HepG2 (cell line): ENCODE measurements around the gene LTA4H. TPM values are rescaled to one million over a fixed set of nuclear protein-coding genes. Genes with fewer than 3 reads are reported as not detected.

ENCODE experiments used
- ATM ChIP-seq: fragments of 450-650 bp; IDR thresholded peaks from 2 replicates; pipeline ENCODE4 v1.7.1; 2017; ENCODE audit warnings: mild to moderate bottlenecking, borderline replicate concordance
- CC2D1A ChIP-seq: sonication (generic); formaldehyde crosslinking; IDR thresholded peaks from 2 replicates; pipeline ENCODE4 v1.8.1; 2023; ENCODE audit warnings: mild to moderate bottlenecking, missing genetic modification reagents
- EED ChIP-seq: sonication (generic); formaldehyde crosslinking; IDR thresholded peaks from 2 replicates; pipeline ENCODE4 v1.5.0; 2020; ENCODE audit warnings: mild to moderate bottlenecking, missing genetic modification reagents
- GABPA ChIP-seq, 2 experiments: IDR thresholded peaks; 2 replicates each; pipeline ENCODE4 v1.6.1; 2011 to 2016; ENCODE audit warnings: low read depth in 2 of 2, low read length in 1 of 2, missing biosample characterization in 1 of 2, missing genetic modification characterization in 1 of 2
- PITX1 ChIP-seq: sonication (generic); formaldehyde crosslinking; IDR thresholded peaks from 2 replicates; pipeline ENCODE4 v1.5.1; 2020; ENCODE audit warnings: mild to moderate bottlenecking, missing genetic modification reagents
- TEAD3 ChIP-seq: optimal IDR thresholded peaks from 2 replicates; pipeline ENCODE3; 2016; ENCODE audit warnings: borderline replicate concordance
- ZFP41 ChIP-seq: sonication (generic); formaldehyde crosslinking; IDR thresholded peaks from 2 replicates; pipeline ENCODE4 v1.4.0; 2020; ENCODE audit warnings: mild to moderate bottlenecking, missing genetic modification reagents, borderline replicate concordance
- ZFP90 ChIP-seq: sonication (generic); formaldehyde crosslinking; IDR thresholded peaks from 2 replicates; pipeline ENCODE4 v1.8.0; 2022; ENCODE audit warnings: missing genetic modification reagents, mild to moderate bottlenecking, inconsistent platforms, borderline replicate concordance
- ZNF343 ChIP-seq: sonication (generic); formaldehyde crosslinking; IDR thresholded peaks from 2 replicates; pipeline ENCODE4 v1.4.0; 2020; ENCODE audit warnings: mild to moderate bottlenecking, missing genetic modification reagents
- ZNF496 ChIP-seq: sonication (generic); formaldehyde crosslinking; IDR thresholded peaks from 2 replicates; pipeline ENCODE4 v1.8.1; 2023; ENCODE audit warnings: mild to moderate bottlenecking, moderate library complexity, missing genetic modification reagents; ENCODE audit not compliant: insufficient replicate concordance
- polyA plus RNA-seq, 8 experiments: library from polyadenylated mRNA; depleted of rRNA in 3 of 8; stranded (reverse) in 7 of 8; unstranded in 1 of 8; fragments of >200 nt; fragmentation: Illumina TruSeq in 4 of 8; extraction: Trizol in 4 of 8; gene quantifications; 2 replicates each; pipeline versions ENCODE4 v1.2.1 to v1.2.3, GENCODE V29; 2011 to 2016; ENCODE audit warnings: low read depth in 4 of 8, missing spikeins in 1 of 8, mixed read lengths in 1 of 8; ENCODE audit not compliant: insufficient read depth in 1 of 8
- total RNA-seq, 5 experiments: library from RNA; depleted of rRNA; stranded (reverse); fragments of >200 nt; fragmentation: Illumina TruSeq; extraction: Trizol; gene quantifications; 2 replicates each; pipeline ENCODE4 v1.2.3, GENCODE V29; 2016; ENCODE audit warnings: low read depth in 1 of 5
- TF ChIP-seq, protein P1 (sequence below): sonication (generic); formaldehyde crosslinking; IDR thresholded peaks from 2 replicates; pipeline ENCODE4 v1.5.0; 2020; ENCODE audit warnings: mild to moderate bottlenecking, missing genetic modification reagents, moderate library complexity
- TF ChIP-seq, protein P2 (sequence below): IDR thresholded peaks from 2 replicates; pipeline ENCODE4 v1.6.1; 2016; ENCODE audit warnings: missing biosample characterization, missing genetic modification reagents, low read depth
- TF ChIP-seq, protein P3 (sequence below): sonication (generic); formaldehyde crosslinking; IDR thresholded peaks from 2 replicates; pipeline ENCODE4 v1.5.0; 2020; ENCODE audit warnings: mild to moderate bottlenecking, missing genetic modification reagents
- TF ChIP-seq, protein P4 (sequence below): sonication (generic); formaldehyde crosslinking; IDR thresholded peaks from 2 replicates; pipeline ENCODE4 v1.5.0; 2020; ENCODE audit warnings: missing genetic modification reagents, mild to moderate bottlenecking, borderline replicate concordance
- TF ChIP-seq, protein P5 (sequence below): sonication (generic); formaldehyde crosslinking; IDR thresholded peaks from 2 replicates; pipeline ENCODE4 v1.4.0; 2020; ENCODE audit warnings: missing genetic modification reagents
- TF ChIP-seq, protein P6 (sequence below): sonication (generic); formaldehyde crosslinking; IDR thresholded peaks from 2 replicates; pipeline ENCODE4 v1.4.0; 2020; ENCODE audit warnings: missing genetic modification reagents

LTA4H gene
- total and polyA plus RNA-seq, 2 of the 13 experiments (the other 11 are each of a cell fraction or from before 2014, with no cell fraction given), result 87.5 to 90.4 TPM

DNA sequence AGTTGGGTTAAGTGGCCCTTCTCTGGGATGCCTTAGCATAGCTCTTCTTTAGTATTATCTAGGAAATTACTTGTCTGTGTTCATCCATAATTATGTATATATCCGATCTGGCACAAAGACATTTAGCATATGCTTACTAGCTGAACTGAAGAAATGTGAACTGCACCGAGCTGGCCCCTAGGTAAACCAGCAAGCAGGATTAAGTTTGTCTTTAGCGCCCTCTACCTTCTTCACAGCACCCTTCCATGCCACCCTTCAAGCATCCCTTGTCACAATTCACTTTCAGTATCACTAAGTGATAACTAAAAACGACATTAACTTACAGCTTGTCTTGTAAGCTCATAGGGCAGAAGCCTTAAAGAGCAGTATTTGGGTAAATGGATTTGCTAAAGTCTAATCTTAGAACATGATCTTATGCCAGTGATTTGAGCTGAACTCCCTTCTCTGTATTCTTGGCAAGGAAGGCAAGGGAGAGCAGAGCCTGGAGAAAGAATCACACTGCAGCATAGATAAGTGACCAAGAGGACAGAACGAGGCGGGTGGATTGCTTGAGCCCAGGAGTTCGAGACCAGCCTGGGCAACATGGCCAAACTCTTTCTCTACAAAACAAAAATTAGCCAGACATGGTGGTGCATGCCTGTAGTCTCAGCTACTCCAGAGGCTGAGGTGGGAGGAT lies 36.6 kb downstream of the LTA4H start (continued):
- TF ChIP-seq, protein P1, sequence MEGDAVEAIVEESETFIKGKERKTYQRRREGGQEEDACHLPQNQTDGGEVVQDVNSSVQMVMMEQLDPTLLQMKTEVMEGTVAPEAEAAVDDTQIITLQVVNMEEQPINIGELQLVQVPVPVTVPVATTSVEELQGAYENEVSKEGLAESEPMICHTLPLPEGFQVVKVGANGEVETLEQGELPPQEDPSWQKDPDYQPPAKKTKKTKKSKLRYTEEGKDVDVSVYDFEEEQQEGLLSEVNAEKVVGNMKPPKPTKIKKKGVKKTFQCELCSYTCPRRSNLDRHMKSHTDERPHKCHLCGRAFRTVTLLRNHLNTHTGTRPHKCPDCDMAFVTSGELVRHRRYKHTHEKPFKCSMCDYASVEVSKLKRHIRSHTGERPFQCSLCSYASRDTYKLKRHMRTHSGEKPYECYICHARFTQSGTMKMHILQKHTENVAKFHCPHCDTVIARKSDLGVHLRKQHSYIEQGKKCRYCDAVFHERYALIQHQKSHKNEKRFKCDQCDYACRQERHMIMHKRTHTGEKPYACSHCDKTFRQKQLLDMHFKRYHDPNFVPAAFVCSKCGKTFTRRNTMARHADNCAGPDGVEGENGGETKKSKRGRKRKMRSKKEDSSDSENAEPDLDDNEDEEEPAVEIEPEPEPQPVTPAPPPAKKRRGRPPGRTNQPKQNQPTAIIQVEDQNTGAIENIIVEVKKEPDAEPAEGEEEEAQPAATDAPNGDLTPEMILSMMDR, result peak; percentile 90
- TF ChIP-seq TEAD3 (CRISPR knock-in tag), result no peak
- TF ChIP-seq GABPA (IDR thresholded peaks at IDR 0.05; ENCODE audit: low read depth, low read length), result no peak
- 0 out of 2 replicates have a peak, but pooled peaks have one; percentile 12 for TF ChIP-seq GABPA (CRISPR knock-in tag; IDR thresholded peaks at IDR 0.05; ENCODE audit: low read depth)
- no peak for TF ChIP-seq ATM
- TF ChIP-seq, protein P2, sequence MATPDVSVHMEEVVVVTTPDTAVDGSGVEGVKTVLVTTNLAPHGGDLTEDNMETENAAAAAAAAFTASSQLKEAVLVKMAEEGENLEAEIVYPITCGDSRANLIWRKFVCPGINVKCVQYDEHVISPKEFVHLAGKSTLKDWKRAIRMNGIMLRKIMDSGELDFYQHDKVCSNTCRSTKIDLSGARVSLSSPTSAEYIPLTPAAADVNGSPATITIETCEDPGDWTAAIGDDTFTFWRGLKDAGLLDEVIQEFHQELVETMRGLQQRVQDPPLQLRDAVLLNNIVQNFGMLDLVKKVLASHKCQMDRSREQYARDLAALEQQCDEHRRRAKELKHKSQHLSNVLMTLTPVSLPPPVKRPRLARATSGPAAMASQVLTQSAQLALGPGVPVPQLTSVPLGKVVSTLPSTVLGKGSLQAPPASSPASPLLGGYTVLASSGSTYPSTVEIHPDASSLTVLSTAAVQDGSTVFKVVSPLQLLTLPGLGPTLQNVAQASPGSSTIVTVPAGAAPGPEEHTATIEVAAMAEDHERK (CRISPR knock-in tag), result no peak
- no peak for TF ChIP-seq ZFP41 (CRISPR knock-in tag)
- TF ChIP-seq CC2D1A, result no peak
- TF ChIP-seq, protein P3, sequence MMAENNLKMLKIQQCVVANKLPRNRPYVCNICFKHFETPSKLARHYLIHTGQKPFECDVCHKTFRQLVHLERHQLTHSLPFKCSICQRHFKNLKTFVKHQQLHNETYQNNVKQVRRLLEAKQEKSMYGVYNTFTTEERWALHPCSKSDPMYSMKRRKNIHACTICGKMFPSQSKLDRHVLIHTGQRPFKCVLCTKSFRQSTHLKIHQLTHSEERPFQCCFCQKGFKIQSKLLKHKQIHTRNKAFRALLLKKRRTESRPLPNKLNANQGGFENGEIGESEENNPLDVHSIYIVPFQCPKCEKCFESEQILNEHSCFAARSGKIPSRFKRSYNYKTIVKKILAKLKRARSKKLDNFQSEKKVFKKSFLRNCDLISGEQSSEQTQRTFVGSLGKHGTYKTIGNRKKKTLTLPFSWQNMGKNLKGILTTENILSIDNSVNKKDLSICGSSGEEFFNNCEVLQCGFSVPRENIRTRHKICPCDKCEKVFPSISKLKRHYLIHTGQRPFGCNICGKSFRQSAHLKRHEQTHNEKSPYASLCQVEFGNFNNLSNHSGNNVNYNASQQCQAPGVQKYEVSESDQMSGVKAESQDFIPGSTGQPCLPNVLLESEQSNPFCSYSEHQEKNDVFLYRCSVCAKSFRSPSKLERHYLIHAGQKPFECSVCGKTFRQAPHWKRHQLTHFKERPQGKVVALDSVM (CRISPR knock-in tag), result peak; percentile 49; the same call in 1 of the 2 replicates
- no peak for TF ChIP-seq ZNF343 (CRISPR knock-in tag)
- TF ChIP-seq, protein P4, sequence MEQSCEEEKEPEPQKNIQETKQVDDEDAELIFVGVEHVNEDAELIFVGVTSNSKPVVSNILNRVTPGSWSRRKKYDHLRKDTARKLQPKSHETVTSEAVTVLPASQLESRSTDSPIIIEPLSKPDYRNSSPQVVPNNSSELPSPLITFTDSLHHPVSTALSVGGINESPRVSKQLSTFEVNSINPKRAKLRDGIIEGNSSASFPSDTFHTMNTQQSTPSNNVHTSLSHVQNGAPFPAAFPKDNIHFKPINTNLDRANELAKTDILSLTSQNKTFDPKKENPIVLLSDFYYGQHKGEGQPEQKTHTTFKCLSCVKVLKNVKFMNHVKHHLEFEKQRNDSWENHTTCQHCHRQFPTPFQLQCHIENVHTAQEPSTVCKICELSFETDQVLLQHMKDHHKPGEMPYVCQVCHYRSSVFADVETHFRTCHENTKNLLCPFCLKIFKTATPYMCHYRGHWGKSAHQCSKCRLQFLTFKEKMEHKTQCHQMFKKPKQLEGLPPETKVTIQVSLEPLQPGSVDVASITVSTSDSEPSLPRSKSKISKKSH (CRISPR knock-in tag), result no peak
- TF ChIP-seq, protein P5, sequence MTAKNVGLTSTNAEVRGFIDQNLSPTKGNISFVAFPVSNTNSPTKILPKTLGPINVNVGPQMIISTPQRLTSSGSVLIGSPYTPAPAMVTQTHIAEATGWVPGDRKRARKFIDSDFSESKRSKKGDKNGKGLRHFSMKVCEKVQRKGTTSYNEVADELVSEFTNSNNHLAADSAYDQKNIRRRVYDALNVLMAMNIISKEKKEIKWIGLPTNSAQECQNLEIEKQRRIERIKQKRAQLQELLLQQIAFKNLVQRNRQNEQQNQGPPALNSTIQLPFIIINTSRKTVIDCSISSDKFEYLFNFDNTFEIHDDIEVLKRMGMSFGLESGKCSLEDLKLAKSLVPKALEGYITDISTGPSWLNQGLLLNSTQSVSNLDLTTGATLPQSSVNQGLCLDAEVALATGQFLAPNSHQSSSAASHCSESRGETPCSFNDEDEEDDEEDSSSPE (CRISPR knock-in tag), result no peak
- no peak for TF ChIP-seq PITX1 (CRISPR knock-in tag)
- no peak for TF ChIP-seq ZNF496 (CRISPR knock-in tag)
- TF ChIP-seq, protein P6, sequence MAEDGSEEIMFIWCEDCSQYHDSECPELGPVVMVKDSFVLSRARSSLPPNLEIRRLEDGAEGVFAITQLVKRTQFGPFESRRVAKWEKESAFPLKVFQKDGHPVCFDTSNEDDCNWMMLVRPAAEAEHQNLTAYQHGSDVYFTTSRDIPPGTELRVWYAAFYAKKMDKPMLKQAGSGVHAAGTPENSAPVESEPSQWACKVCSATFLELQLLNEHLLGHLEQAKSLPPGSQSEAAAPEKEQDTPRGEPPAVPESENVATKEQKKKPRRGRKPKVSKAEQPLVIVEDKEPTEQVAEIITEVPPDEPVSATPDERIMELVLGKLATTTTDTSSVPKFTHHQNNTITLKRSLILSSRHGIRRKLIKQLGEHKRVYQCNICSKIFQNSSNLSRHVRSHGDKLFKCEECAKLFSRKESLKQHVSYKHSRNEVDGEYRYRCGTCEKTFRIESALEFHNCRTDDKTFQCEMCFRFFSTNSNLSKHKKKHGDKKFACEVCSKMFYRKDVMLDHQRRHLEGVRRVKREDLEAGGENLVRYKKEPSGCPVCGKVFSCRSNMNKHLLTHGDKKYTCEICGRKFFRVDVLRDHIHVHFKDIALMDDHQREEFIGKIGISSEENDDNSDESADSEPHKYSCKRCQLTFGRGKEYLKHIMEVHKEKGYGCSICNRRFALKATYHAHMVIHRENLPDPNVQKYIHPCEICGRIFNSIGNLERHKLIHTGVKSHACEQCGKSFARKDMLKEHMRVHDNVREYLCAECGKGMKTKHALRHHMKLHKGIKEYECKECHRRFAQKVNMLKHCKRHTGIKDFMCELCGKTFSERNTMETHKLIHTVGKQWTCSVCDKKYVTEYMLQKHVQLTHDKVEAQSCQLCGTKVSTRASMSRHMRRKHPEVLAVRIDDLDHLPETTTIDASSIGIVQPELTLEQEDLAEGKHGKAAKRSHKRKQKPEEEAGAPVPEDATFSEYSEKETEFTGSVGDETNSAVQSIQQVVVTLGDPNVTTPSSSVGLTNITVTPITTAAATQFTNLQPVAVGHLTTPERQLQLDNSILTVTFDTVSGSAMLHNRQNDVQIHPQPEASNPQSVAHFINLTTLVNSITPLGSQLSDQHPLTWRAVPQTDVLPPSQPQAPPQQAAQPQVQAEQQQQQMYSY (CRISPR knock-in tag), result no peak
- no peak for TF ChIP-seq EED (CRISPR knock-in tag)
- no peak for TF ChIP-seq ZFP90
